ENCODE measurements around the gene ADGRF4. TPM values are rescaled to one million over a fixed set of nuclear protein-coding genes. Genes with fewer than 3 reads are reported as not detected.

Gene ADGRF4
- total RNA-seq, 1 donor from 2014 or later, result 10.1 TPM

DNA sequence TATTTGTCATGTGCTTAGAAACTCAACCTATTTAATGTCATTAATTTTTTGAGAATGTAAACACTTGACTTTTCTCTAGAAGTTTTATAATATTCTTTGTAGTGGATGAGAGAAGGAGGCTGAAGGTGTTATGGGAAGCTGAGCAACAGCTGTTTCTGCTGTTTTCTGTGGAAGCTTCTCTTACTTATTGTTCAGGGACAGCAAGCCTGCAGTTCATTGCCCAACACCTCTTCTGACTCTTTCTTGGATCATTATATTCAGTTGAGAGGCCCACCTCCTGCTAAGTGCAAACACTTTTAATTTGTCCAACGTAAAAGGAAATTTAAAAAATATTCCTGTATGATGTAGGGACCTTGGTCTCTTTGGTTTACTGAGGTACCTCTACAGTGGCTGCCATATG, 12.0 kb upstream of the ADGRF4 start:
- intact Hi-C loops (cut with DNase I), result no loop called here
- Histone ChIP-seq H3K27me3 (no peaks in the 10 kb centered on the region), H3K4me3 (no peak overlapping the region)

GRCh38 chr6:47687432-47687831, 10.9 kb upstream of the ADGRF4 start:
- no peak overlapping the region for H3K27ac ChIP-seq
- intact Hi-C loops (cut with DNase I), result no loop called here
- H3K9me3 ChIP-seq, result no peaks in the 10 kb centered on the region
- H3K4me3 ChIP-seq, result no peak overlapping the region
- H3K36me3 ChIP-seq, result no peaks in the 10 kb centered on the region
- no peaks in the 10 kb centered on the region for H3K4me1 ChIP-seq
- no peaks in the 10 kb centered on the region for H3K27me3 ChIP-seq
- TF ChIP-seq CTCF (IDR thresholded peaks at IDR 0.05), result no peak
- TF ChIP-seq POLR2A (IDR thresholded peaks at IDR 0.05), result no peak
- no peak for TF ChIP-seq POLR2AphosphoS5 (IDR thresholded peaks at IDR 0.05; ENCODE audit: insufficient read depth in 1 of 2, low read depth in 1 of 2)
- no peak for DNase-seq (ENCODE audit: extremely low spot score in 2 of 2)

More for the DNA sequence above, 12.0 kb upstream of the ADGRF4 start:
- DNase-seq (ENCODE audit: extremely low spot score in 2 of 2), result no peak
- Histone ChIP-seq H3K9me3 (no peaks in the 10 kb centered on the region), H3K36me3 (no peaks in the 10 kb centered on the region), H3K27ac (no peak overlapping the region), H3K4me1 (no peaks in the 10 kb centered on the region)
- TF ChIP-seq POLR2AphosphoS5 (IDR thresholded peaks at IDR 0.05; ENCODE audit: insufficient read depth in 1 of 2, low read depth in 1 of 2) (no peak), POLR2A (IDR thresholded peaks at IDR 0.05) (no peak), CTCF (IDR thresholded peaks at IDR 0.05) (no peak)

GRCh38 chr6:47690214-47690613, 8.2 kb upstream of the ADGRF4 start:
- H3K27ac ChIP-seq, result no peak overlapping the region
- no peak for TF ChIP-seq POLR2A (IDR thresholded peaks at IDR 0.05)
- no peak for TF ChIP-seq CTCF (IDR thresholded peaks at IDR 0.05)
- no peak for TF ChIP-seq POLR2AphosphoS5 (IDR thresholded peaks at IDR 0.05; ENCODE audit: insufficient read depth in 1 of 2, low read depth in 1 of 2)
- intact Hi-C loops (cut with DNase I), result loop anchor here (5.0 kb wide), 1 partner anchor 252 kb away; no protein-coding TSS in a partner anchor
- H3K9me3 ChIP-seq, result no peaks in the 10 kb centered on the region
- no peaks in the 10 kb centered on the region for H3K36me3 ChIP-seq
- no peaks in the 10 kb centered on the region for H3K4me1 ChIP-seq
- no peak for DNase-seq (ENCODE audit: extremely low spot score in 2 of 2)
- no peak overlapping the region for H3K4me3 ChIP-seq
- H3K27me3 ChIP-seq, result no peaks in the 10 kb centered on the region

DNA sequence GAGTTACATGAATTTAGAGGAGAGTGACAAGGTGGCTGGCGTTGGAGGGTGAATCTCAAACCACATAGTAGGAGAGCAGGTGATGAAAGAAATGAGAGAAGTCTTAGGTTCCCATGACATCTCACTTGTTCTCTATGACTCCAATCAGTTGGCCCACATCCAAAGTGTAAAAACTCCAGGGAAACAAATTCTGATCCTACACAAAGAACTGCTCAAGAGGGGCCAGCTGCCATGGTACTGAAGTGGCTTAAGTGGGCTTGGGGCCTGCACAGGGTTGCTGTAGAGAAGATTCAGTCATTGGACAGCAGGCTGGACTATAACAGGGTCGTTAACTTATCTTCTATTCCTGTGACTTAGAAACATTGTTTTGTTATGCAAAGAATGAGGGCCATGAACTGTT, 7.6 kb upstream of the ADGRF4 start:
- Histone ChIP-seq H3K36me3 (no peaks in the 10 kb centered on the region), H3K4me1 (no peaks in the 10 kb centered on the region), H3K27ac (no peak overlapping the region), H3K27me3 (no peaks in the 10 kb centered on the region), H3K9me3 (no peaks in the 10 kb centered on the region), H3K4me3 (no peak overlapping the region)
- intact Hi-C loops (cut with DNase I), result loop anchor here (5.0 kb wide), 1 partner anchor 252 kb away; no protein-coding TSS in a partner anchor
- no peak for TF ChIP-seq POLR2AphosphoS5 (IDR thresholded peaks at IDR 0.05; ENCODE audit: insufficient read depth in 1 of 2, low read depth in 1 of 2)
- no peak for DNase-seq (ENCODE audit: extremely low spot score in 2 of 2)

DNA sequence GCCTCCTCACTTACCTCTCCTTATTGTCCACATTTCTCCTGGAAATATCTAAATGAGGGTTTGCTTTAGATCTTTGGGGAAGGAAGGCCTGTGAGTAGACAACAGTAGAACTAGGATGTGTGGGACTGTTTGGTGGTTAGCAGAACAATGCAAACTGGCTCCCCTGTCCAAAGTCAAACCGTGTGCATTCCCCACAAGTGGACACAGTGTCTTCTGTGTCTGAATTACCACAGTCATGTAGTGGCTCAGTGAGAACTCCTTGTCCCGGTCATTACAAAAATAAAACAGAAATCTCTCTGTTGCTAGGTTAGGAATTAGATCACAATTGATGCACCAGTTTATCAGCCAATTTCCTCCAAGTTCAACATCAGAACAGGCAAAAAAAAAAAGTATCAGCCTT, 455 bp upstream of the ADGRF4 start:
- no peak overlapping the region for H3K27ac ChIP-seq
- intact Hi-C loops (cut with DNase I), result no loop called here
- H3K4me1 ChIP-seq, result peaks cover 11% of the 10 kb centered on the region
- no peak for DNase-seq (ENCODE audit: extremely low spot score in 2 of 2)
- TF ChIP-seq POLR2AphosphoS5 (IDR thresholded peaks at IDR 0.05; ENCODE audit: insufficient read depth in 1 of 2, low read depth in 1 of 2) (no peak), CTCF (IDR thresholded peaks at IDR 0.05) (no peak), POLR2A (IDR thresholded peaks at IDR 0.05) (no peak)
- H3K9me3 ChIP-seq, result no peaks in the 10 kb centered on the region
- H3K4me3 ChIP-seq, result no peak overlapping the region
- H3K36me3 ChIP-seq, result no peaks in the 10 kb centered on the region
- no peaks in the 10 kb centered on the region for H3K27me3 ChIP-seq

Measured in vagina (tissue), 2 donors.